Skeletal muscle tissue (tissue), 4 donors: Measurements from ENCODE around the gene DSTYK. TPM values are rescaled to one million over a fixed set of nuclear protein-coding genes. Genes with fewer than 3 reads are reported as not detected.

ENCODE experiments used
- H3K27ac ChIP-seq: one replicate; pipeline ENCODE4 v1.7.0; 2013; ENCODE audit warnings: mild to moderate bottlenecking, low read depth, low read length, inconsistent platforms
- H3K27me3 ChIP-seq, 3 donors: one replicate each; pipeline ENCODE4 v1.7.0; 2013; ENCODE audit warnings: low read length in 3 of 3; ENCODE audit not compliant: control insufficient read depth in 3 of 3, insufficient read depth in 3 of 3
- H3K36me3 ChIP-seq, 3 donors: one replicate each; pipeline ENCODE4 v1.7.0; 2013; ENCODE audit warnings: low read length in 3 of 3; ENCODE audit not compliant: control insufficient read depth in 3 of 3, insufficient read depth in 3 of 3
- H3K4me1 ChIP-seq, 3 donors: one replicate each; pipeline ENCODE4 v1.7.0; 2013; ENCODE audit warnings: low read length in 3 of 3, mild to moderate bottlenecking in 3 of 3; ENCODE audit not compliant: control insufficient read depth in 3 of 3, insufficient read depth in 3 of 3
- H3K4me3 ChIP-seq, 3 donors: one replicate each; pipeline ENCODE4 v1.7.0; 2013; ENCODE audit warnings: low read length in 3 of 3
- H3K9ac ChIP-seq, 3 donors: one replicate each; pipeline ENCODE4 v1.7.0; 2013; ENCODE audit warnings: low read length in 3 of 3, mild to moderate bottlenecking in 3 of 3, moderate library complexity in 2 of 3, low read depth in 1 of 3
- H3K9me3 ChIP-seq, 3 donors: one replicate each; pipeline ENCODE4 v1.7.0; 2013; ENCODE audit warnings: low read length in 3 of 3; ENCODE audit not compliant: control insufficient read depth in 3 of 3
- total RNA-seq: library from RNA; depleted of rRNA; stranded (reverse); fragments of >200 nt; gene quantifications from one replicate; pipeline ENCODE4 v1.2.3, GENCODE V29; 2014
- donor health status: Osteomylitis.

Gene DSTYK
- total RNA-seq, 1 donor from 2014 or later = 10.4 TPM

DNA sequence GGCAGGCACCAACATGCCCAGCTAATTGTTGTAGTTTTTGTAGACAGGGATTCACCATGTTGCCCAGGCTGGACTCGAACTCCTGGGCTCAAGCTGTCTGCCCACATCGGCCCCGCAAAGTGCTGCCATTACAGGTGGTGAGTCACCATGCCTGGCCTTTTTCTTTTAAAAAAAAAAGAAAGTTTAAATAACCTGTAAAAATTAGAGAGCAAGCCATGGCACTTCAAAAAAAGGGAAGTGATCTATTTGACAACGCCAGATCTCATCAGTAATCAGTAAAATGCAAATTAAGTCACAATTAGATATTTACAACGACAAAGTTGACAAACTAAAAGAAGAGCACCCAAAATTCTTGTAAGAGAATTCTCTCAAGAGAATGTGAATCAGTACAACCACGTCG lies 86.8 kb downstream of the DSTYK start:
- H3K9ac ChIP-seq = no peak overlapping the region

DNA sequence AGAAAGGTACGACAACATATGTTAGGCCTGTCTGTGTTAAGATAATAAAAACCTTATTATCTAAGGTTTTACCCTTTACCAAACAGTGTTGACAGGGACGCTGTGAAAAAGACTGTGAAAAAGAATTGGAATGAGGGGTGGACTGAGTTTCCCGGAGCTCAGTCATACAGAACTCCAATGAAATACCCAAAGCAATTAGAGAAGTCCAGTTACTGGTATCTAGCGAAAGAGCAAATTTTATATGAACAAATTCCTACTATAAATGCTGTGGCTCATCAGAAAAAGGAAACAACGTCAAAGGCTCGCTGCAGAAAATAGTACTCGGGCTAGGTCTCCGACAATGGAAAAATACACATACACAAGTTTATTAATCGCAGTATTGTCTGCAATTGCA lies 89.0 kb downstream of the DSTYK start:
- peak overlapping the region; percentile 83 for H3K27ac ChIP-seq
- peaks cover 0 to 3% (median 2%) of the 10 kb centered on the region in 3 donors for H3K36me3 ChIP-seq
- peak overlapping the region; percentile 97 to 100 (median 100) for H3K9ac ChIP-seq
- peaks cover 18 to 23% (median 23%) of the 10 kb centered on the region in 3 donors for H3K4me1 ChIP-seq
- H3K27me3 ChIP-seq = no peaks in the 10 kb centered on the region
- no peaks in the 10 kb centered on the region for H3K9me3 ChIP-seq
- H3K4me3 ChIP-seq = peak overlapping the region; percentile 96 to 100 (median 100)

More for the DNA sequence above, 86.8 kb downstream of the DSTYK start:
- H3K36me3 ChIP-seq = no peaks in the 10 kb centered on the region
- H3K27ac ChIP-seq = no peak overlapping the region
- no peaks in the 10 kb centered on the region for H3K27me3 ChIP-seq
- H3K9me3 ChIP-seq = no peaks in the 10 kb centered on the region
- peaks cover 16 to 26% (median 23%) of the 10 kb centered on the region in 3 donors for H3K4me1 ChIP-seq
- no peak overlapping the region for H3K4me3 ChIP-seq

DNA sequence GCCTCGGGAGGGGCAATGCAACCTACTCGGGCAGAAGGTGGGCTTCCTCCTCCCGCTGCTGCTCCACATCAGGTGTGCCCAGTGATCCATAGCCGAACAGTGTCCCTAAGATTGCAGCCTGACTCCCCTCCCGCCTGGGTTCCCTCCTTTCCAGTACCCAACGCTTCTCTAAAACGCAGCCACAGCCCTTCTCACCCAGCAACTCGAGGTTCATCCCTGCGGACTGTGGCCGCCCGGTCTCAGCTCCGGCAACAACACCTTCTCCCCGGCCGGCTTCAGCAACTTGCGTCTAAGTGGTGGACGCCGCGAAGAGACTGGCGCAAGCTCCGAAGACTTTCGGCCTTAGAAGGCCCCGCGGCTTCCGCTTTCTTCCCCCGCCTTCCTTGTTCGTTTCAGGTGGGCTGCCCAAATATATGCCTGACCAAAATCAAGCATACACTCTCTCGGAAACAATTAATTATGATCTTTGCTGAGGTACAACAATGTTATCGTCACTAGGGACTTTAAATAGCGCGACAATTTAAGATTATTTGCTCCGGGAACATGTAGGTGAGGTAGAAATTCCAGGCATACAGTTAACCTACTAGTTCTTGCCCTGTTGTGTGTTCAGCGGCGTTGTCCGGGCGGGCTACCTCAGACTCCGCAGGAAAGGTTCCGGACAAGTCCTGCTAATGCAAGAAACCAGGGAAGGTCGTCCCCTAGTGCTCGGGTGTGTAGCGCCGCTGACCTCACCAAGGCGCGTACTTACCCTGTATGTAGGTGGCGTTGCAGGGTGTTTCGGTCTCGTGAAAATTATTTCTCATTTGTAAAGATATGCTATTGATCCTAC lies 89.6 kb downstream of the DSTYK start, which contains the start of gene RBBP5:
Gene RBBP5 (minus strand): TSS at position 319 of the 829 bp plus-strand sequence. CDS start 105 bp downstream, at position 214.
- Histone ChIP-seq H3K27me3 (no peaks in the 10 kb centered on the region), H3K4me1 (peaks cover 18 to 23% (median 23%) of the 10 kb centered on the region in 3 donors), H3K9me3 (no peaks in the 10 kb centered on the region), H3K9ac (peak within 1 kb of the TSS; percentile 97 to 100 (median 100)), H3K27ac (peak within 1 kb of the TSS; percentile 83), H3K4me3 (peak within 1 kb of the TSS; percentile 96 to 100 (median 100)), H3K36me3 (peaks cover 0 to 3% (median 2%) of the 10 kb centered on the region in 3 donors)

DNA sequence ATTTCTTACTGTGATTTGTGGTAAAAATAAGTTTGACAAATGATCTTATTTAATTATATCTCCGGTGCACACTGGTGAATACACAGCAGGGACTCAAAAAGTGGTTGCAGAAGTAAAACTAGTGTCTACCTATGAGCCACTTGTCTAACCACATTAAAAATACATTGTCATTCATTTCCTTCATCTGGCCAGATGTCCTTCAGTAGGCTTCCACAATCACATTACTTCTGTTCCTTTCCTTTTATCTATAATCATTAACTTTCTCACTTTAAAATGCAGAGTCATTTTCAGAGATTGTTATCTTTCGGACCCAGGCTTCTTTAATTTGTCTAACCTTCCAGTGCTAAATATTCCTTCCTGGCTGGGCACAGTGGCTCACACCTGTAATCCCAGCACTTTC lies 92.8 kb downstream of the DSTYK start:
- Histone ChIP-seq H3K4me3 (no peak overlapping the region), H3K27ac (no peak overlapping the region), H3K4me1 (peaks cover 18 to 23% (median 23%) of the 10 kb centered on the region in 3 donors), H3K9ac (no peak overlapping the region), H3K27me3 (no peaks in the 10 kb centered on the region), H3K9me3 (no peaks in the 10 kb centered on the region), H3K36me3 (peaks cover 3 to 13% (median 7%) of the 10 kb centered on the region in 3 donors)

DNA sequence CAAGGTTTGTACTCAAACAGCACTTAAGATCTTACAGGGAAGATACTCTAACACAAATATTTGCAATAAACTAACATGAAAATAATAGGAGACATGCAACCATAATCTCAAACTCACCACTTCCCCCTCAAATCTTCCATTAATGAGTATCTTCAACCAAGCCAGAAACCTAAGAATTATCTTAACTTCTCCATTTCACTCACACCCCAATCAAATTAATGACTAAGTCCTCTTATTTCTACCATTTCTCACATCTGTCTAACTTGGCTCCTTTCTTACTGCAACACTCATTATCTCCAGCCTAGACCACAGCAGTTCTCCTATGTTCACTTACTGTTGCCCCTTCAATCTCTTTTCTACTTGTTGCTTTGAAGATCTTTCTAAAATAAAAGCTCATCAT lies 100.1 kb downstream of the DSTYK start:
- H3K27ac ChIP-seq = no peak overlapping the region
- H3K27me3 ChIP-seq = no peaks in the 10 kb centered on the region
- no peaks in the 10 kb centered on the region for H3K9me3 ChIP-seq
- H3K4me3 ChIP-seq = no peak overlapping the region
- H3K36me3 ChIP-seq = peaks cover 2 to 24% (median 20%) of the 10 kb centered on the region in 3 donors
- no peak overlapping the region for H3K9ac ChIP-seq
- H3K4me1 ChIP-seq = no peaks in the 10 kb centered on the region

DNA sequence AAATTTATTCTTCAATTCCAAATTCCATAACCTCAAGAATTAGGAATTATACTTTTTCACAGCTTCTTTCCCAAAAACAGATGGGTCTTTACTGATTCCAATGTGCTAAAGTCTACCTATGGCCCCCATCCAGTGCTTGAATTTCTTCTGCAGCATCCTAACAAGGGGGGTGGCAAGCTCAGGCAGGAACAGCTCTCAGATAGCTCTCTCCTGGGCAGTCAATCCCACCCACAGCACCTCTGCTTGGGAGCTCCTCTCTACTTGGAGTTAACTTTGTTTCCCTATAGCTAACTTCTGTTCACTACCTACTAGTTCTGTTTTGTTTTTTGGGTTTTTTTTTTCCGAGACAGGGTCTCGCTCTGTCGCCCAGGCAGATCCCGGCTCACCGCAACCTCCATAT lies 101.8 kb downstream of the DSTYK start:
- Histone ChIP-seq H3K4me1 (no peaks in the 10 kb centered on the region), H3K9ac (no peak overlapping the region), H3K36me3 (peaks cover 12 to 28% (median 26%) of the 10 kb centered on the region in 3 donors), H3K4me3 (no peak overlapping the region), H3K27ac (no peak overlapping the region), H3K27me3 (no peaks in the 10 kb centered on the region), H3K9me3 (no peaks in the 10 kb centered on the region)

DNA sequence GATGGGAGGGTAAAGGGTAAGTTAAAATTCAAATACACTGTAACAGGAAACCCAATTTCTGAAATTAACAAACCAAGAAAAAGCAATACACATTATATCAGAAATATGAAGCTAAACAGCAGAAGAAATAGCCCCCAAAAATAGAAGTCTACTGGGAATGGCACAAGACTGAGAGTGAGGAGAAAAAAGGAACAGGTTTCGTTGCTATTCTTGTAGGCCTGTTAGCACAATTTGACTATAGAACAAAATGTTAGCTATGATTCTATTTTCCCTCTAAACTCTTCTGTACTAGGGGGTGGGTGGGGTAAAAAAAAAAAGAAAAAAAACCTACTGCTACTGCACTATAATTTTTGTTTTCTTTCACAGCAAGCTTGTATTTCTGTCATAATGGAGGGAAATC lies 102.2 kb downstream of the DSTYK start:
- no peak overlapping the region for H3K4me3 ChIP-seq
- peaks cover 13 to 28% (median 24%) of the 10 kb centered on the region in 3 donors for H3K36me3 ChIP-seq
- H3K27ac ChIP-seq = no peak overlapping the region

DNA sequence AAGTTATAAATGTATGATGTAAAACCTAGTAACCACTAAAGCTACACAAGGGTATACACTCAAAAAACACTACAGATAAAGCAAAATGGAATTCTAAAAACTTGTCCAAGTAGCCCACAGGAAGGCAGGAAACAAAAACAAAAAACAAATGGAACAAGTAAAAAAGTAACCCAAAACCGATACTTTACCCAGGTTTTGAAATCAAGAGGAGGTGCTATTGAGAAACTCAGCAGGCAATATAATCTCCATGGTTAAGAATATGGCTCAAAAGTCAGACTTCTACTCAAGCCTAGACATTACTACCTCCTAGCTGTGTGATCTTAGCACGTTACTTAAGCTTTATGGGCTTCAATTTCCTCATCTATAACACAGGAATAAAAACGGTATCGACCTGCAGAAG lies 103.0 kb downstream of the DSTYK start:
- Histone ChIP-seq H3K4me1 (no peaks in the 10 kb centered on the region), H3K9me3 (no peaks in the 10 kb centered on the region), H3K9ac (no peak overlapping the region), H3K27me3 (no peaks in the 10 kb centered on the region), H3K4me3 (no peak overlapping the region), H3K36me3 (peaks cover 18 to 31% (median 29%) of the 10 kb centered on the region in 3 donors), H3K27ac (no peak overlapping the region)

More for the DNA sequence above, 102.2 kb downstream of the DSTYK start:
- no peaks in the 10 kb centered on the region for H3K27me3 ChIP-seq
- no peaks in the 10 kb centered on the region for H3K9me3 ChIP-seq
- H3K9ac ChIP-seq = no peak overlapping the region
- H3K4me1 ChIP-seq = no peaks in the 10 kb centered on the region

DNA sequence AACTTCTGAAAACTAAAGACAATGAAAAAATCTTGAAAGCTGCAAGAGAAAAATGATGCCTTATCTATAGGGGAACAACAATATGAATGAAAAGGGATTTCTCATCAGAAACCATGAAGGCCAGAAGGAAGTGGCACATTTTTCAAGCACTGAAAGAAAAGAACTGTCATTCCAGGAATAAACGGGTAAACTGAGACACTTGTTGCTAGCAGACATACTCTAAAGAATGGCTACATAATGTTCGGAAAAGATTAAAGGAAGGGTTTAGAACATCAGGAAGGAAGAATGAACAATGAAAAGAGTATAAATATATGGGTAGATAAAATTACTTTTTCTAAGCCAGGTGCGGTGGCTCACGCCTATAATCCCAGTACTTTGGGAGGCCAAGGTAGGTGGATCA lies 104.2 kb downstream of the DSTYK start:
- Histone ChIP-seq H3K9me3 (no peaks in the 10 kb centered on the region), H3K36me3 (peaks cover 18 to 39% (median 28%) of the 10 kb centered on the region in 3 donors), H3K4me3 (no peak overlapping the region), H3K27ac (no peak overlapping the region), H3K27me3 (no peaks in the 10 kb centered on the region), H3K4me1 (no peaks in the 10 kb centered on the region), H3K9ac (no peak overlapping the region)

DNA sequence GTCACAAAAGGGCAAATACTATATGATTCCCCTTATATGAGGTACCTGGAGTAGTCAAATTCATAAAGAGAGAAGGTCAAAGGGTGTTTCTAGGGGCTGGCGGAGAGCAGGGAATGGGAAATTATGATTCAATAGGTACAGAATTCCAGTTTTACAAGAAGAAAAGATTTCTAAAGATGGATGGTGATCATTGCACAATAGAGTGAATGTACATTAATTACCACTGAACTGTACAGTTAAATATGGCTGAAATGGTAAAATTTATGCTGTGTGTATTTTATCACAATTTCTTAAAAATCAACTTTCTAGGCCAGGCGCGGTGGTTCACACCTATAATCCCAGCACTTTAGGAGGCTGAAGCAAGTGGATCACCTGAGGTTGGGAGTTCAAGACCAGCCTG lies 109.1 kb downstream of the DSTYK start:
- Histone ChIP-seq H3K27me3 (no peaks in the 10 kb centered on the region), H3K36me3 (peaks cover 40 to 67% (median 57%) of the 10 kb centered on the region in 3 donors), H3K9me3 (no peaks in the 10 kb centered on the region), H3K27ac (no peak overlapping the region), H3K4me3 (no peak overlapping the region), H3K9ac (no peak overlapping the region), H3K4me1 (no peaks in the 10 kb centered on the region)
